Neutrophil (primary cell): Measurements from ENCODE around the gene PRSS27.

Source experiments
- H3K27ac ChIP-seq: fragments of 200-600 bp; sonication (generic); 2 replicates; pipeline ENCODE4 v1.5.1; 2016; ENCODE audit warnings: mild to moderate bottlenecking, moderate library complexity
- H3K27me3 ChIP-seq: fragments of 200-600 bp; sonication (generic); 2 replicates; pipeline ENCODE4 v1.6.0; 2016; ENCODE audit warnings: mild to moderate bottlenecking
- H3K36me3 ChIP-seq: fragments of 200-600 bp; sonication (generic); 2 replicates; pipeline ENCODE4 v1.5.1; 2017
- H3K4me1 ChIP-seq, 2 experiments: fragments of 200-600 bp in 1 of 2; sonication (generic) in 1 of 2; 1 replicate in 1 of 2; 2 replicates in 1 of 2; pipeline versions ENCODE4 v1.5.1 to v1.6.1; 2013 to 2016; ENCODE audit warnings: low read depth in 1 of 2, low read length in 1 of 2, mild to moderate bottlenecking in 1 of 2, moderate library complexity in 1 of 2; ENCODE audit not compliant: control insufficient read depth in 1 of 2, insufficient read depth in 1 of 2
- H3K4me3 ChIP-seq, 2 experiments: fragments of 200-600 bp in 1 of 2; sonication (generic) in 1 of 2; 1 replicate in 1 of 2; 2 replicates in 1 of 2; pipeline ENCODE4 v1.5.1; 2013 to 2016; ENCODE audit warnings: low read depth in 1 of 2, low read length in 1 of 2, mild to moderate bottlenecking in 1 of 2, moderate library complexity in 1 of 2
- H3K9me3 ChIP-seq: fragments of 200-600 bp; sonication (generic); 2 replicates; pipeline ENCODE4 v1.5.1; 2016
- TF ChIP-seq, protein P1 (sequence below): fragments of 200-600 bp; sonication (generic); IDR thresholded peaks from 2 replicates; pipeline ENCODE4 v1.5.1; 2016; ENCODE audit warnings: antibody characterized with exemption

PRSS27 gene

DNA sequence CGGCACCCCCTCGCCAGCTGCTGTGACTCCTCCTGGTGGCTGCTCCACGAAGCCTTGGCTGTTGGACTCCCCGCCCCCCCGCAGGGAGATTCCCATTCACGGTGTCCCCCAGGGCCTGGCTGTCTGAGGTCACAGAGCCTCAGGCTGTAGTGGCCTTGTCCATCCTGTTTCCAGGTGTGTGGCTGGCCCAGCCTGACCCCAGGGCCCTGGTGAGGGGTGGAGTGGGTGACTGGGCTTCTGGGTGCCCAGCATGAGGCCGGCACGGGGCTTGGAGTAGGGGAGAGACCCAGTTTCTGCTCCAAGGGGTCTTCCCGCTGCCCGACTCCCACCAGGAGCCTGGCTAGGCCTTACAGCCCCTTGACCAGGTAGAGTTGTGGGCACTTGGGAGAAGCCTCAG, 10.4 kb downstream of the PRSS27 start:
- Histone ChIP-seq H3K27ac (no peak overlapping the region), H3K27me3 (peaks cover 13% of the 10 kb centered on the region), H3K4me3 (no peak overlapping the region), H3K36me3 (peaks cover 59% of the 10 kb centered on the region), H3K9me3 (no peaks in the 10 kb centered on the region), H3K4me1 (no peaks in the 10 kb centered on the region)
- TF ChIP-seq, protein P1, sequence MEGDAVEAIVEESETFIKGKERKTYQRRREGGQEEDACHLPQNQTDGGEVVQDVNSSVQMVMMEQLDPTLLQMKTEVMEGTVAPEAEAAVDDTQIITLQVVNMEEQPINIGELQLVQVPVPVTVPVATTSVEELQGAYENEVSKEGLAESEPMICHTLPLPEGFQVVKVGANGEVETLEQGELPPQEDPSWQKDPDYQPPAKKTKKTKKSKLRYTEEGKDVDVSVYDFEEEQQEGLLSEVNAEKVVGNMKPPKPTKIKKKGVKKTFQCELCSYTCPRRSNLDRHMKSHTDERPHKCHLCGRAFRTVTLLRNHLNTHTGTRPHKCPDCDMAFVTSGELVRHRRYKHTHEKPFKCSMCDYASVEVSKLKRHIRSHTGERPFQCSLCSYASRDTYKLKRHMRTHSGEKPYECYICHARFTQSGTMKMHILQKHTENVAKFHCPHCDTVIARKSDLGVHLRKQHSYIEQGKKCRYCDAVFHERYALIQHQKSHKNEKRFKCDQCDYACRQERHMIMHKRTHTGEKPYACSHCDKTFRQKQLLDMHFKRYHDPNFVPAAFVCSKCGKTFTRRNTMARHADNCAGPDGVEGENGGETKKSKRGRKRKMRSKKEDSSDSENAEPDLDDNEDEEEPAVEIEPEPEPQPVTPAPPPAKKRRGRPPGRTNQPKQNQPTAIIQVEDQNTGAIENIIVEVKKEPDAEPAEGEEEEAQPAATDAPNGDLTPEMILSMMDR: no peak

DNA sequence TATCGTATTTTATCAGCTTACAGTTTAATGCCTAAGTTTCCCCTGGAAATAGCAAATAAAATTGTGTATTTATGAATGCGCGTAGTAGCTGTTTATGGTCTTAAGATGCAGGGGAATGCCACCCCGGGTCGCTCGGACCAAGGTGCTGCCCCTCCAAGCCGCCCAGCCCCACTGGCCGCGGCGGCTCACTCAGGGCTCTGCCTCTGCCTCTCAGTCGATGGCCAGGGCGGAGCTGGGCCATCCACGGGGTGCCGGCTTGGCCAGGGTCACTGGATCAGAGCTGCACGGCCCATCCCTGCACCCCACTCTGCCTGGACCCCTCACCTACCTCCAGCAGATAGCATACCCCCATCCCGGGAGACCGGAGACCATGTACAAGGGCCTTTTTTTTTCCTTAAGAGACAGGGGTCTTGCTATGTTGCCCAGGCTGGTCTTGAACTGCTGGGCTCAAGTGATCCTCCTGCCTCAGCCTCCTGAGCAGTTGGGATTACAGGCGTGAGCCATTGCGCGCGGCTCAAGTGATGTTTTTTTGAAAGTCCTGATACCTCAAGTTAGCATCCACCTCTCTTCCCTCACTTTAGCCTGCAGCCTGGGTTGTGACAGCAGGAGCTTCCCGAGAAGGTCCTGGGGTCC, 11.0 kb downstream of the PRSS27 start:
- H3K36me3 ChIP-seq: peaks cover 64% of the 10 kb centered on the region
- H3K27ac ChIP-seq: no peak overlapping the region

DNA sequence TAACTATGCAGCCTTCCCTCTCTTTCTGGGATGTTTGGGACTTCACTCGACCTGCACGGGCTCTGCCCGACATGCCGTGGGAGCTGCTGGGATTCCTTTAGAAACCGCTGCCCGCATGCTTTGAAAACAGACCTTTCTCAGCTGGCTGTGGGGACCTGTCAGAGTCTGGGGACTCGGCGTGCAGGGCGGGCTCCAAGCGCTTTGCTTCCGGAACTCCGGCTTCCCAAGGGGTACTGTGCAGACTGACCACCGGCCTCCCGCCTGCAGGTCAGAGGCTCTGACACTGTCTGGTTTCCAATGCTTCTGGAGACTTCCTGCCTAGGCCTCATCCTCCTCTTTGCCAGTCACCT, 11.8 kb downstream of the PRSS27 start:
- Histone ChIP-seq H3K36me3 (peaks cover 72% of the 10 kb centered on the region), H3K27ac (no peak overlapping the region), H3K4me1 (no peaks in the 10 kb centered on the region), H3K9me3 (no peaks in the 10 kb centered on the region), H3K4me3 (no peak overlapping the region), H3K27me3 (peaks cover under 1% of the 10 kb centered on the region)
- TF ChIP-seq, protein P1: no peak

More for the DNA sequence above, 11.0 kb downstream of the PRSS27 start:
- no peaks in the 10 kb centered on the region for H3K4me1 ChIP-seq
- no peak overlapping the region for H3K4me3 ChIP-seq
- TF ChIP-seq, protein P1: no peak
- H3K27me3 ChIP-seq: peaks cover 8% of the 10 kb centered on the region
- no peaks in the 10 kb centered on the region for H3K9me3 ChIP-seq

DNA sequence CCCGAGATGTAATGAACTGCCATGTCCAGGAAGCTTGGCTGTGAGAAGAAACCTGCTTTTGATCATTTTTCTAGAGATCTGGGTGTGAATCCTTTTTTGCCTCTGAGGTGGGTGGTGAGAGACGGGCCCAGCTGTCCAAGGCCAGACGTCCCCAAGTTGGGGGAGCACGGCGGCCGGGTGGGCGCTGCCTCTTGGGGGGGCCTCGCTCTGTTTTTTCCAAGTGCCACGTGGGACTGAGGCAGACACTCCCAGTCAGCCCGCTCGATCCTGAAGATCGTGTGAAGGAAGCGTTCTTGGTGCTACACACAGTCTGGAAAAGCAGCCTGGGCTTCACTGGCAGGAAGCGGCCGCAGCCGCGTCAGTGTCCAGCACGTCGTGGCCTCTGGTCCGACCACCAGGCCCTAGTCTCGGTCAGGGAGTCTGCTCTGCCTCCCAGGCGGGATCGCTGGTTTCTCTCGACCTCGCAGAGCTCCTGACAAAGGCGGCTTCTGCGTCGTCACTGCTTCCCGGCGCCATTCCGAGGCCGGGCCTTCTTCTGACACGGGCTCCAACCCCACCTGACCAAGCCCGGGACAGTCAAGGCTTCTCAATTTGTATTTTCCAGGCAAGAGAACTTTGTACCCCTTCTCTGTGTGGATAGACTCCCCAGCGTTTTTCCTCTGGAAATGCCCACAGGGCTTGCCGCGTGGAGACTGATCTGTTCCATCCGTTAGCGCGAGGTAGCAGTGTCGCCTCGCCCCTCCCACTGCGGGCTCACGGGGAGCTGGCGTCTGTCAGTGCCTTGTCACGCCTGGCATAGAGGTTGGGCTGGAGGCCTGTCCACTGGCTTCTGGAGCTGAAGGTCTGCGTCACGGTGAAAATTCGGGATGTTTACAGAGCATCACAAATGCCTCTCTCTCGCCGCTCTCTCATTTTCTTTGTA, 12.4 kb downstream of the PRSS27 start:
- peaks cover 79% of the 10 kb centered on the region for H3K36me3 ChIP-seq
- no peaks in the 10 kb centered on the region for H3K27me3 ChIP-seq
- H3K27ac ChIP-seq: no peak overlapping the region
- TF ChIP-seq, protein P1: no peak
- no peak overlapping the region for H3K4me3 ChIP-seq
- H3K4me1 ChIP-seq: no peaks in the 10 kb centered on the region
- H3K9me3 ChIP-seq: no peaks in the 10 kb centered on the region

DNA sequence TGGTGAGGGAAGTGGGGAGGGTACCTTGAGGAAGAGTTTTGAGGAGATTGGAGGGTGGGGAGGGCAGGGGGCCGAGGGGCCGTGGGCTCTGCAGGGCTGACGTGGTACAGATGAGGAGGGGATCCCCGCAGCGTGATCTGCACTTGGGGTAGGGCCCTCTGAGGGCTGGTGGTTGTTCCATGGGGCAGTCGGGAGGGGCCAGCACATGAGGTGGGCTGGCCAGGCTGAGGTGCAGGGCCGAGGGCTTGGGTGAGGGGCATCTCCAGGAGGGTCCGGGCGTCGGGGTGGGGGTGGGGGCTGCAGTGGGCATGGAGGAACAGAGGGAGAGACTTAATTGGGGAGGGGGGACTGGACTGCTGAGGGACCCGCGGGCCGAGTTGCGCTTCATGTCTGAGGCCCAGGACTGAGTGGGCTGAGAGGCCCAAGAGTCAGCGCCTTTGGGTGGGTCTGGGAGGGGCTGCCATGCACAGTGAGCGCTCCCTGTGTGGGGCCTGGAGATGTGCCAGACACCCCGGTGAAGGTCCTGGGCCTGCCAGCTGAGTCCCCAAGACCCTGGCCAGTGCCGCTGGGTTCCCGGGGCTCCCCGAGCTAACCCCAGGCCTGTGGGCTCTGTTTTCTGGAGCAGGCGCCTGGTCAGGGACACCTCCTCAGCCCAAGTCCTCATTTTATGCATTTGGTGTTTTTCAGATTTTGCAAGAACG, 13.3 kb downstream of the PRSS27 start:
- TF ChIP-seq, protein P1: no peak
- Histone ChIP-seq H3K4me3 (no peak overlapping the region), H3K27ac (no peak overlapping the region), H3K36me3 (peaks cover 87% of the 10 kb centered on the region), H3K9me3 (no peaks in the 10 kb centered on the region), H3K4me1 (no peaks in the 10 kb centered on the region), H3K27me3 (no peaks in the 10 kb centered on the region)
